CD4-positive, alpha-beta memory T cell (primary cell): ENCODE results near the gene ACVR1. TPM values are rescaled to one million over a fixed set of nuclear protein-coding genes. Genes with fewer than 3 reads are reported as not detected.

Experiments
- CTCF ChIA-PET: fragments of 350-600 bp; sonication (Branson Sonifier 250); formaldehyde crosslinking; loops from one replicate; lab custom pipeline; 2021; ENCODE audit warnings: inconsistent platforms; ENCODE audit not compliant: partially characterized antibody; lab: Charles Lee
- POLR2A ChIA-PET: fragments of 350-600 bp; sonication (Branson Sonifier 250); formaldehyde crosslinking; loops from one replicate; lab custom pipeline; 2021; ENCODE audit not compliant: partially characterized antibody; lab: Charles Lee
- DNase-seq, 5 donors: peaks; one replicate each; pipeline versions ENCODE4 v3.0.0 to v3.0.0-alpha.2; 2020 to 2022; ENCODE audit warnings: mixed read lengths in 1 of 5
- H3K27ac ChIP-seq: one replicate; pipeline ENCODE4 v1.7.0; 2013; ENCODE audit warnings: low read depth, low read length
- H3K27me3 ChIP-seq: 2 replicates; pipeline ENCODE4 v1.7.0; 2013; ENCODE audit warnings: mild to moderate bottlenecking, low read length, moderate library complexity; ENCODE audit not compliant: insufficient read depth
- H3K36me3 ChIP-seq: 2 replicates; pipeline ENCODE4 v1.7.0; 2013; ENCODE audit warnings: mild to moderate bottlenecking, low read length, moderate library complexity; ENCODE audit not compliant: insufficient read depth
- H3K4me1 ChIP-seq: 2 replicates; pipeline ENCODE4 v1.7.0; 2013; ENCODE audit warnings: mild to moderate bottlenecking, low read length, moderate library complexity; ENCODE audit not compliant: insufficient read depth
- H3K4me3 ChIP-seq, 2 donors: one replicate each; pipeline ENCODE4 v1.7.0; 2013; ENCODE audit warnings: low read length in 2 of 2, mild to moderate bottlenecking in 1 of 2
- H3K9me3 ChIP-seq, 2 donors: one replicate each; pipeline ENCODE4 v1.7.0; 2013; ENCODE audit warnings: low read length in 2 of 2, control low read depth in 1 of 2; ENCODE audit not compliant: control insufficient read depth in 1 of 2
- H3K27ac Mint-ChIP-seq, 7 donors: one replicate each; pipeline ENCODE4 v1.8.0; 2020 to 2021; ENCODE audit warnings: mixed read lengths in 7 of 7, mild to moderate bottlenecking in 6 of 7, inconsistent platforms in 3 of 7, moderate library complexity in 3 of 7
- H3K27me3 Mint-ChIP-seq, 2 donors: one replicate each; pipeline ENCODE4 v1.8.0; 2020 to 2021; ENCODE audit warnings: mixed read lengths in 2 of 2
- H3K36me3 Mint-ChIP-seq, 2 donors: one replicate each; pipeline ENCODE4 v1.8.0; 2020 to 2021; ENCODE audit warnings: mixed read lengths in 2 of 2, inconsistent platforms in 1 of 2, mild to moderate bottlenecking in 1 of 2
- H3K4me1 Mint-ChIP-seq, 4 donors: one replicate each; pipeline ENCODE4 v1.8.0; 2020 to 2021; ENCODE audit warnings: mixed read lengths in 4 of 4, mild to moderate bottlenecking in 1 of 4
- H3K4me3 Mint-ChIP-seq, 8 donors: one replicate each; pipeline ENCODE4 v1.8.0; 2020 to 2021; ENCODE audit warnings: mixed read lengths in 8 of 8, mild to moderate bottlenecking in 7 of 8, moderate library complexity in 6 of 8, inconsistent platforms in 3 of 8
- H3K9me3 Mint-ChIP-seq, 8 donors: one replicate each; pipeline ENCODE4 v1.8.0; 2020 to 2021; ENCODE audit warnings: mixed read lengths in 8 of 8, mild to moderate bottlenecking in 5 of 8, inconsistent platforms in 3 of 8, moderate library complexity in 1 of 8
- intact Hi-C: fragments of 100-400 bp; cut with micrococcal nuclease; formaldehyde crosslinking; loops from one replicate; pipeline ENCODE4 v1.15.1; 2023
- polyA plus RNA-seq, 2 donors: library from polyadenylated mRNA; unstranded; fragments of 300-500 nt; fragmentation: Illumina TruSeq; gene quantifications; one replicate each; pipeline ENCODE4 v1.2.3, GENCODE V29; 2021
- total RNA-seq, 2 experiments: library from RNA; stranded (reverse); gene quantifications; one replicate each; pipeline ENCODE4 v1.2.3, GENCODE V29; 2021

Gene ACVR1
- total and polyA plus RNA-seq, 4 experiments from 2014 or later: 16.1 to 31.9 (median 25.1) TPM

- H3K36me3 ChIP-seq: no peaks in the 10 kb centered on the region
- CTCF ChIA-PET: interaction anchor here (0.9 to 1.4 kb wide), 4 partner anchors 8 to 20 kb away, joined by 4 to 10 read pairs (median 4); partner anchors contain the start of gene ACVR1
- Mint-ChIP-seq H3K27me3 (no peaks in the 10 kb centered on the region), H3K4me1 (peaks cover 70 to 97% (median 88%) of the 10 kb centered on the region in 4 donors), H3K9me3 (no peaks in the 10 kb centered on the region), H3K36me3 (no peaks in the 10 kb centered on the region), H3K4me3 (peak overlapping the region in 2 of 8 donors; percentile 9 to 25), H3K27ac (peak overlapping the region in 6 of 7 donors; percentile 57 to 96 (median 75))
- H3K9me3 ChIP-seq: no peaks in the 10 kb centered on the region
- intact Hi-C loops: loop anchor here (5.0 kb wide), 6 partner anchors 268 to 1563 kb away; partner anchors contain the start of genes ACVR1C, CCDC148, CYTIP and NR4A2
- no peak overlapping the region for H3K4me3 ChIP-seq
- no peaks in the 10 kb centered on the region for H3K27me3 ChIP-seq
- H3K27ac ChIP-seq: no peak overlapping the region
- POLR2A ChIA-PET: interaction anchor here (0.9 to 15.8 kb wide), 3 partner anchors 9 to 112 kb away, joined by 3 to 308 read pairs (median 3); partner anchors contain the start of gene ACVR1
- DNase-seq: no peak
- H3K4me1 ChIP-seq: peaks cover 95% of the 10 kb centered on the region
Observed at GRCh38 chr2:157895531-157895930, 19.4 kb upstream of the ACVR1 start.

DNA sequence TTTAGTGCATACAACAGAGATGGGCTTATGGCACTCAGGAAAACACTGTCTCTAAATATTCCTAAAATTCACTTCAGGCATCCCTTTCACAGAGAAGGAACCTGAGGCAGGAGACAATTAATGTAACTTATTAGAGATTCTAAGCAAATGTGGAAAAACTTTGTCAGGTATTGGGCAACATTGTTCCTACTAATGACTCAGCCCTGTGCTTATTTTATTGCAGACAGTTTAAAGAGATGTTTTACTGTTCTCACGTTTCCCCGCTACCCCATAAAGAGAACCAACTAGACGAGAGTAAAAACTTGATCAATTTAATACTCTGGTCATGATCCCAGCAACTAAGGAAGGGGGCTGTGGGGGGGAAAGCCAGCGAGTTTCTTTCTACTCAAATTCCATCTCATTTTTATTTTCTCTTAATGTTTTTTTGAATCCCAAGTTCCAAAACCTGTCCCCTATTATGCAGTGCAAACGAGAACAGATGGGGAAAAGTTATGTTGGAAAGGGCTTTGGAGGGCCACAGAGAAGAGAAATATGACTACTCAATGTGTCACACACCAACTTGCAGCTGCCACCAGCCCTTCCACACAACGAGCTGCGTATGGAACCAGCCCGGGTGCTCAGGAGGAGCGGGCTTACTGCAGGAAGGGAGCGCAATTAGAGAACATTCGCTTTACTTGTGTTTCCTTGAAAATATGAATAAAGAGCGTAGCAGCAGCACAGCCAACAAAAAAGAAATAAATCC lies 18.7 kb upstream of the ACVR1 start:
- Mint-ChIP-seq H3K4me3 (peak overlapping the region in 5 of 8 donors; percentile 9 to 64 (median 21)), H3K36me3 (peaks cover 0 to 1% of the 10 kb centered on the region in 2 donors), H3K27ac (peak overlapping the region in 6 of 7 donors; percentile 57 to 96 (median 75)), H3K27me3 (no peaks in the 10 kb centered on the region), H3K4me1 (peaks cover 65 to 97% (median 84%) of the 10 kb centered on the region in 4 donors), H3K9me3 (no peaks in the 10 kb centered on the region)
- Histone ChIP-seq H3K27me3 (no peaks in the 10 kb centered on the region), H3K4me3 (no peak overlapping the region), H3K36me3 (no peaks in the 10 kb centered on the region), H3K27ac (no peak overlapping the region), H3K4me1 (peaks cover 95% of the 10 kb centered on the region), H3K9me3 (no peaks in the 10 kb centered on the region)
- intact Hi-C loops: loop anchor here (5.0 kb wide), 6 partner anchors 268 to 1563 kb away; partner anchors contain the start of genes ACVR1C, CCDC148, CYTIP and NR4A2
- POLR2A ChIA-PET: interaction anchor here (0.9 to 15.8 kb wide), 2 partner anchors 10 to 20 kb away, joined by 3 to 308 read pairs; partner anchors contain the start of gene ACVR1
- DNase-seq: no peak
- CTCF ChIA-PET: interaction anchor here (0.9 to 5.3 kb wide), 4 partner anchors 7 to 19 kb away, joined by 4 to 39 read pairs (median 7); partner anchors contain the start of gene ACVR1

- no peaks in the 10 kb centered on the region for H3K27me3 Mint-ChIP-seq
- peaks cover 56 to 88% (median 77%) of the 10 kb centered on the region in 4 donors for H3K4me1 Mint-ChIP-seq
- intact Hi-C loops: no loop called here
- no peak overlapping the region for H3K4me3 ChIP-seq
- H3K4me1 ChIP-seq: peaks cover 87% of the 10 kb centered on the region
- DNase-seq: no peak
- POLR2A ChIA-PET: interaction anchor here (15.8 kb wide), 1 partner anchor 19 kb away, joined by 308 read pairs; the partner anchor contains the start of gene ACVR1
- H3K4me3 Mint-ChIP-seq: peak overlapping the region in 6 of 8 donors; percentile 3 to 57 (median 41)
- H3K36me3 Mint-ChIP-seq: peaks cover 0 to 3% of the 10 kb centered on the region in 2 donors
- CTCF ChIA-PET: interaction anchor here (5.3 kb wide), 1 partner anchor 17 kb away, joined by 39 read pairs; the partner anchor contains the start of gene ACVR1
- peak overlapping the region; percentile 14 to 85 (median 67) for H3K27ac Mint-ChIP-seq
- no peak overlapping the region for H3K27ac ChIP-seq
- no peaks in the 10 kb centered on the region for H3K36me3 ChIP-seq
- H3K9me3 ChIP-seq: no peaks in the 10 kb centered on the region
- H3K27me3 ChIP-seq: no peaks in the 10 kb centered on the region
- peaks cover 0 to 3% (median 0%) of the 10 kb centered on the region in 8 donors for H3K9me3 Mint-ChIP-seq
Observed at GRCh38 chr2:157893611-157894010, 17.5 kb upstream of the ACVR1 start.

DNA sequence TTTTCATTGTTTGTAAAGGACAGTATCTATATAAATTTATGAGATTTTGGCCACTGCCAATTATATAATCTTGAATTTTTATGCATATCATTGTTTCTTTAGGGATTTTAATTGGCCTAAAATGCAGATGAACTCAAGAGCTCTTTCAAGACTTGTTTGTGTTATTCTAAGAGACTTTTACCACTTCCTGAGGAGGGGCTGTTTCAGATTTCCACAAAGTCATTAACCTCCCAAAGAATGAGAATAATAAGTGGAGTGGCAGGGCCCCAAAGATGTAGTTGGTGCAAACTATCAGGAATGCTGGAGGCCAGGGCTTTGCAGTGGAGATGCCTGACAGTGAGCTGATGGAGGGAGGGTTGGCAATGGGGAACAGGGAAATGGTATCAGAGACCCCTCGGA lies 15.5 kb upstream of the ACVR1 start:
- no peaks in the 10 kb centered on the region for H3K27me3 ChIP-seq
- peak overlapping the region; percentile 67 to 93 (median 84) for H3K4me3 Mint-ChIP-seq
- peaks cover 0 to 8% of the 10 kb centered on the region in 2 donors for H3K36me3 Mint-ChIP-seq
- ChIA-PET CTCF (interaction anchor here (0.8 to 5.3 kb wide), 5 partner anchors 10 to 556 kb away, joined by 3 to 39 read pairs (median 4); partner anchors contain the start of gene ACVR1), POLR2A (interaction anchor here (0.7 to 15.8 kb wide), 8 partner anchors 9 to 1551 kb away, joined by 3 to 308 read pairs (median 4); partner anchors contain the start of genes ACVR1 and CYTIP)
- no peak overlapping the region for H3K27ac ChIP-seq
- peak in 2 of 5 donors; percentile 15 for DNase-seq
- peak overlapping the region in 1 of 2 donors; percentile 20 for H3K4me3 ChIP-seq
- H3K36me3 ChIP-seq: no peaks in the 10 kb centered on the region
- peaks cover 69% of the 10 kb centered on the region for H3K4me1 ChIP-seq
- peaks cover 0 to 3% (median 0%) of the 10 kb centered on the region in 8 donors for H3K9me3 Mint-ChIP-seq
- peaks cover 42 to 72% (median 64%) of the 10 kb centered on the region in 4 donors for H3K4me1 Mint-ChIP-seq
- H3K27ac Mint-ChIP-seq: peak overlapping the region; percentile 45 to 94 (median 89)
- no peaks in the 10 kb centered on the region for H3K27me3 Mint-ChIP-seq
- no peaks in the 10 kb centered on the region for H3K9me3 ChIP-seq
- intact Hi-C loops: no loop called here

DNA sequence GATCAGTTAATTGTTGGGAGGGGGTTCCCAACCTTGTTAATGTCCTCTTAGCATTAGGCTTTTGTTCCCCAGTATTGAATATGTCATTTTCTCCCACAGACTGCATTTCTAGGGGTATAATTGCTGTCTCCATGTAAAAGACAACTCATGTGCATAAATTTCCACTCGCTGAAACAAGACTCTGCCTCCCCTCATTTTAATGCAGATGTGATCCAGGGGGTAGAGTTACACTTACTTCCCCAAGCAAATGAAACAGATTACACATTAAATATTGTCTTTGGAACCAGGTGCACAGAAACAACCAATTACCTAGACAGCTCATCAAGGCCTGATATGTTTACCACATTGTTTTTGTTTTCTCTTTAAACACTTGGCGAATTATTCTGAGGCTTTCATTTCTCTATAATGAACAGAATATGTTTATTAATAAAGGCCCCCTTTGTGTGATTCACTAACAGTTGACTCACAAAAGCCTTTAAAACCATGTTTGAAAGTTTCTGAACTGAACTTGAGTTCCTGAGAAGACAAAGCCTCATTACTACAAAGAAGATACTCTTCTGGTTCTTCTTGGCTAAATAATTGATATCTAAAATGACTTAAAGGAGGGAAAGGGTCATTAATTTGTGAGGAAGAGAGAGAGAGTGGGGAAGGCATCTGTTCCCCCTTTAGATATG lies 15.0 kb upstream of the ACVR1 start:
- intact Hi-C loops: no loop called here
- no peak overlapping the region for H3K27ac ChIP-seq
- CTCF ChIA-PET: interaction anchor here (1.4 to 5.3 kb wide), 4 partner anchors 11 to 556 kb away, joined by 3 to 39 read pairs (median 16); partner anchors contain the start of gene ACVR1
- H3K27me3 ChIP-seq: no peaks in the 10 kb centered on the region
- H3K9me3 Mint-ChIP-seq: peaks cover 0 to 3% (median 0%) of the 10 kb centered on the region in 8 donors
- H3K9me3 ChIP-seq: no peaks in the 10 kb centered on the region
- H3K4me3 ChIP-seq: peak overlapping the region in 1 of 2 donors; percentile 20
- H3K4me3 Mint-ChIP-seq: peak overlapping the region in 7 of 8 donors; percentile 67 to 93 (median 84)
- H3K36me3 ChIP-seq: no peaks in the 10 kb centered on the region
- peaks cover 63% of the 10 kb centered on the region for H3K4me1 ChIP-seq
- no peaks in the 10 kb centered on the region for H3K27me3 Mint-ChIP-seq
- peaks cover 0 to 8% of the 10 kb centered on the region in 2 donors for H3K36me3 Mint-ChIP-seq
- no peak for DNase-seq
- POLR2A ChIA-PET: interaction anchor here (1.0 to 15.8 kb wide), 6 partner anchors 10 to 1550 kb away, joined by 3 to 308 read pairs (median 6); partner anchors contain the start of genes ACVR1 and CYTIP
- H3K27ac Mint-ChIP-seq: peak overlapping the region; percentile 45 to 94 (median 89)
- H3K4me1 Mint-ChIP-seq: peaks cover 37 to 67% (median 58%) of the 10 kb centered on the region in 4 donors

GRCh38 chr2:157887946-157888345 lies 11.8 kb upstream of the ACVR1 start:
- CTCF ChIA-PET: interaction anchor here (0.7 to 1.8 kb wide), 4 partner anchors 8 to 13 kb away, joined by 3 to 7 read pairs (median 4); partner anchors contain the start of gene ACVR1
- H3K27ac ChIP-seq: no peak overlapping the region
- H3K27me3 ChIP-seq: no peaks in the 10 kb centered on the region
- no peaks in the 10 kb centered on the region for H3K36me3 ChIP-seq
- peaks cover 20 to 43% (median 33%) of the 10 kb centered on the region in 4 donors for H3K4me1 Mint-ChIP-seq
- H3K4me3 ChIP-seq: no peak overlapping the region
- POLR2A ChIA-PET: interaction anchor here (0.7 to 15.8 kb wide), 3 partner anchors 11 to 21 kb away, joined by 4 to 308 read pairs (median 5); partner anchors contain the start of gene ACVR1
- peak overlapping the region in 1 of 7 donors; percentile 25 for H3K27ac Mint-ChIP-seq
- no peaks in the 10 kb centered on the region for H3K9me3 ChIP-seq
- H3K27me3 Mint-ChIP-seq: no peaks in the 10 kb centered on the region
- intact Hi-C loops: no loop called here
- H3K9me3 Mint-ChIP-seq: peaks cover 0 to 3% (median 0%) of the 10 kb centered on the region in 8 donors
- H3K4me1 ChIP-seq: peaks cover 36% of the 10 kb centered on the region
- H3K36me3 Mint-ChIP-seq: peaks cover 0 to 8% of the 10 kb centered on the region in 2 donors
- H3K4me3 Mint-ChIP-seq: no peak overlapping the region
- no peak for DNase-seq
